Measurements from ENCODE around the gene ARSB.
"Not testable (repeated sequence)": the region's sequence is repeated elsewhere in the genome, so short reads cannot be mapped to it uniquely, and the experiment has no call there.

Gene ARSB

GRCh38 chr5:78751872-78752271 is 233.2 kb downstream of the ARSB start:
- no peak for DNase-seq (ENCODE audit: low read depth)

GRCh38 chr5:78750281-78750680 is 234.8 kb downstream of the ARSB start:
- DNase-seq (ENCODE audit: low read depth) = no peak

GRCh38 chr5:78747705-78748359 is 237.3 kb downstream of the ARSB start:
- DNase-seq (ENCODE audit: low read depth) = no peak

GRCh38 chr5:78747055-78747454 is 238.1 kb downstream of the ARSB start:
- DNase-seq (ENCODE audit: low read depth) = no peak

- no peak for DNase-seq (ENCODE audit: low read depth)
Observed at GRCh38 chr5:78746021-78746770, 238.9 kb downstream of the ARSB start.

GRCh38 chr5:78744951-78745534 is 240.1 kb downstream of the ARSB start:
- no peak for DNase-seq (ENCODE audit: low read depth)

- DNase-seq (ENCODE audit: low read depth) = no peak
Observed at GRCh38 chr5:78741019-78741418, 244.1 kb downstream of the ARSB start.

- no peak for DNase-seq (ENCODE audit: low read depth)
Observed at GRCh38 chr5:78738693-78739300, 246.3 kb downstream of the ARSB start.

- no peak for DNase-seq (ENCODE audit: low read depth)
Observed at GRCh38 chr5:78738104-78738503, 247.0 kb downstream of the ARSB start.

- no peak for DNase-seq (ENCODE audit: low read depth)
Observed at GRCh38 chr5:78735834-78736463, 249.2 kb downstream of the ARSB start.

GRCh38 chr5:78734950-78735349 is 250.2 kb downstream of the ARSB start:
- no peak for DNase-seq (ENCODE audit: low read depth)

GRCh38 chr5:78734094-78734845 is 250.8 kb downstream of the ARSB start:
- no peak for DNase-seq (ENCODE audit: low read depth)

- DNase-seq (ENCODE audit: low read depth) = not testable (repeated sequence)
Observed at GRCh38 chr5:78732721-78733120, 252.4 kb downstream of the ARSB start.

- no peak for DNase-seq (ENCODE audit: low read depth)
Observed at GRCh38 chr5:78731884-78732283, 253.2 kb downstream of the ARSB start.

- DNase-seq (ENCODE audit: low read depth) = no peak
Observed at GRCh38 chr5:78730300-78731094, 254.6 kb downstream of the ARSB start.

GRCh38 chr5:78727786-78728761 is 257.0 kb downstream of the ARSB start:
- no peak for DNase-seq (ENCODE audit: low read depth)
